Liver (tissue), 9 donors: ENCODE results near the gene AFMID. TPM values are rescaled to one million over a fixed set of nuclear protein-coding genes. Genes with fewer than 3 reads are reported as not detected.
A peak's percentile ranks its signal among the peaks of the same experiment; 100 is the strongest.

ENCODE experiments used
- DNase-seq: peaks from one replicate; pipeline ENCODE4 v3.0.0-alpha.2; 2017; ENCODE audit warnings: low spot score
- H3K27ac ChIP-seq, 2 donors: one replicate each; pipeline ENCODE4 v1.7.0; 2013; ENCODE audit warnings: inconsistent platforms in 2 of 2, low read length in 2 of 2, control low read depth in 1 of 2, low read depth in 1 of 2, mild to moderate bottlenecking in 1 of 2
- H3K27me3 ChIP-seq, 4 donors: one replicate each; pipeline versions ENCODE4 v1.6.1 to v1.7.0; 2013; ENCODE audit warnings: low read length in 3 of 4, inconsistent platforms in 1 of 4, mild to moderate bottlenecking in 1 of 4, moderate library complexity in 1 of 4; ENCODE audit not compliant: control insufficient read depth in 4 of 4, insufficient read depth in 4 of 4
- H3K36me3 ChIP-seq, 4 donors: one replicate each; pipeline versions ENCODE4 v1.6.1 to v1.7.0; 2013; ENCODE audit warnings: low read length in 3 of 4, mild to moderate bottlenecking in 3 of 4, low read depth in 1 of 4, moderate library complexity in 1 of 4; ENCODE audit not compliant: control insufficient read depth in 4 of 4, insufficient read depth in 3 of 4
- H3K4me1 ChIP-seq, 4 donors: one replicate each; pipeline versions ENCODE4 v1.6.1 to v1.7.0; 2013; ENCODE audit warnings: low read length in 3 of 4, mild to moderate bottlenecking in 3 of 4, moderate library complexity in 1 of 4; ENCODE audit not compliant: control insufficient read depth in 4 of 4, insufficient read depth in 4 of 4
- H3K4me3 ChIP-seq, 3 donors: one replicate each; pipeline versions ENCODE4 v1.6.1 to v1.7.0; 2013; ENCODE audit warnings: low read length in 3 of 3, control low read depth in 1 of 3, low read depth in 1 of 3, mild to moderate bottlenecking in 1 of 3
- H3K9ac ChIP-seq, 2 donors: one replicate each; pipeline ENCODE4 v1.7.0; 2013; ENCODE audit warnings: low read length in 2 of 2, mild to moderate bottlenecking in 2 of 2, moderate library complexity in 2 of 2, control low read depth in 1 of 2, low read depth in 1 of 2
- H3K9me3 ChIP-seq, 4 donors: one replicate each; pipeline versions ENCODE4 v1.6.1 to v1.7.0; 2013; ENCODE audit warnings: low read length in 3 of 4; ENCODE audit not compliant: control insufficient read depth in 4 of 4
- ATF3 ChIP-seq: IDR thresholded peaks from 2 replicates; pipeline ENCODE4 v1.6.1; 2016; ENCODE audit warnings: antibody characterized with exemption
- CTCF ChIP-seq: fragments of 150-350 bp; IDR thresholded peaks from 2 replicates; pipeline ENCODE4 v1.5.1; 2017; ENCODE audit warnings: improper control_type of control experiment, low read depth, low read length; ENCODE audit not compliant: missing input control
- EGR1 ChIP-seq, 2 donors: IDR thresholded peaks; 2 replicates each; pipeline ENCODE4 v1.6.1; 2016 to 2018; ENCODE audit warnings: antibody characterized with exemption in 2 of 2, low read depth in 2 of 2
- GABPA ChIP-seq, 2 donors: IDR thresholded peaks in 1 of 2; conservative IDR thresholded peaks in 1 of 2; 2 replicates each; pipeline ENCODE4 v1.6.1; 2016; ENCODE audit warnings: antibody characterized with exemption in 2 of 2, mild to moderate bottlenecking in 1 of 2, moderate library complexity in 1 of 2
- HNF4A ChIP-seq, 2 donors: conservative IDR thresholded peaks; 2 replicates each; pipeline ENCODE4 v1.6.1; 2016; ENCODE audit warnings: antibody characterized with exemption in 2 of 2, mild to moderate bottlenecking in 2 of 2
- HNF4G ChIP-seq: IDR thresholded peaks from 2 replicates; pipeline ENCODE4 v1.6.1; 2016; ENCODE audit warnings: antibody characterized with exemption
- JUND ChIP-seq, 2 donors: IDR thresholded peaks; 2 replicates each; pipeline ENCODE4 v1.6.1; 2016; ENCODE audit warnings: antibody characterized with exemption in 2 of 2
- MAX ChIP-seq: IDR thresholded peaks from 2 replicates; pipeline ENCODE4 v1.6.1; 2016; ENCODE audit warnings: antibody characterized with exemption
- NR2F2 ChIP-seq: IDR thresholded peaks from 2 replicates; pipeline ENCODE4 v1.6.1; 2016; ENCODE audit warnings: antibody characterized with exemption
- RAD21 ChIP-seq, 2 donors: IDR thresholded peaks; 2 replicates each; pipeline ENCODE4 v1.6.1; 2016; ENCODE audit warnings: antibody characterized with exemption in 2 of 2, mild to moderate bottlenecking in 2 of 2
- REST ChIP-seq: IDR thresholded peaks from 2 replicates; pipeline ENCODE4 v1.6.1; 2016; ENCODE audit warnings: antibody characterized with exemption, mild to moderate bottlenecking
- RXRA ChIP-seq, 2 donors: IDR thresholded peaks; 2 replicates each; pipeline ENCODE4 v1.6.1; 2017 to 2018; ENCODE audit warnings: antibody characterized with exemption in 2 of 2, mild to moderate bottlenecking in 1 of 2
- SP1 ChIP-seq: IDR thresholded peaks from 2 replicates; pipeline ENCODE4 v1.6.1; 2018; ENCODE audit warnings: antibody characterized with exemption, mild to moderate bottlenecking
- TAF1 ChIP-seq: conservative IDR thresholded peaks from 2 replicates; pipeline ENCODE4 v1.6.1; 2016; ENCODE audit warnings: antibody characterized with exemption, mild to moderate bottlenecking
- YY1 ChIP-seq: IDR thresholded peaks from 2 replicates; pipeline ENCODE4 v1.6.1; 2016; ENCODE audit warnings: antibody characterized with exemption, mild to moderate bottlenecking
- ZBTB33 ChIP-seq: IDR thresholded peaks from 2 replicates; pipeline ENCODE4 v1.6.1; 2016; ENCODE audit warnings: antibody characterized with exemption
- WGBS: extraction: QIAGEN DNeasy Blood & Tissue Kit; methylation state at CpG from one replicate; pipeline ENCODE4 v1.1.7; 2013; 5-methylcytosine and 5-hydroxymethylcytosine counted together
- polyA plus RNA-seq, 2 donors: library from polyadenylated mRNA; stranded (reverse) in 1 of 2; unstranded in 1 of 2; fragments of 200-250 nt in 1 of 2; fragments of >200 nt in 1 of 2; fragmentation: Nextera tagmentation in 1 of 2; extraction: Ambion mirVana in 1 of 2; gene quantifications; one replicate each; pipeline versions ENCODE4 v1.2.1 to v1.2.3, GENCODE V29; 2013 to 2015
- total RNA-seq, 2 donors: library from RNA; depleted of rRNA; stranded (reverse); fragments of >200 nt; gene quantifications; one replicate each; pipeline ENCODE4 v1.2.3, GENCODE V29; 2014
- donor health status: healthy.
- donor health status: healthy.
- donor health status: healthy.
- donor health status: healthy.
- donor health status: healthy.

Gene AFMID
- total RNA-seq (100 to 1,000 TPM in 1 of 2 donors, 10 to 100 TPM in 1; 73.4 to 201 TPM), polyA plus RNA-seq (100 to 1,000 TPM; 112 to 165 TPM)

- Histone ChIP-seq H3K9me3 (no peaks in the 10 kb centered on the region), H3K4me1 (peaks cover 16 to 55% (median 46%) of the 10 kb centered on the region in 4 donors), H3K9ac (peak within 1 kb of the TSS; percentile 67 to 89), H3K27ac (peak within 1 kb of the TSS; percentile 79 to 80), H3K36me3 (peaks cover 0 to 7% (median 4%) of the 10 kb centered on the region in 4 donors), H3K4me3 (peak within 1 kb of the TSS; percentile 80 to 99 (median 97)), H3K27me3 (no peaks in the 10 kb centered on the region)
- 4% methylated on average over 57 of the region's 57 CpGs for WGBS
- peak; percentile 82 for TF ChIP-seq TAF1
- TF ChIP-seq YY1, result peak; percentile 96
- peak in 1 of 2 donors; percentile 47 for TF ChIP-seq EGR1 (IDR thresholded peaks at IDR 0.05; ENCODE audit: low read depth in 2 of 2)
- TF ChIP-seq MAX, result no peak
- no peak for TF ChIP-seq GABPA (IDR thresholded peaks at IDR 0.05 in 1 of 2, conservative IDR thresholded peaks at IDR 0.05 in 1 of 2)
- no peak for TF ChIP-seq HNF4G
- peak; percentile 62 to 81 for TF ChIP-seq RXRA (IDR thresholded peaks at IDR 0.05)
- TF ChIP-seq RAD21 (IDR thresholded peaks at IDR 0.05), result peak; percentile 54 to 60
- peak; percentile 84 for TF ChIP-seq CTCF
- TF ChIP-seq ATF3, result no peak
- TF ChIP-seq JUND (IDR thresholded peaks at IDR 0.05), result no peak
- peak; percentile 94 for TF ChIP-seq SP1
- no peak for TF ChIP-seq ZBTB33
- TF ChIP-seq NR2F2, result no peak
- TF ChIP-seq REST, result peak; percentile 73
- peak in 1 of 2 donors; percentile 40 for TF ChIP-seq HNF4A (conservative IDR thresholded peaks at IDR 0.05)
- peak; percentile 98 for DNase-seq
Observed at GRCh38 chr17:78186692-78187595, at the start of gene AFMID, which contains the start of gene TK1. Gene AFMID, plus strand, starts transcription at chr17:78187362. Its CDS starts 9 bp downstream, at chr17:78187371. Gene TK1, minus strand, starts transcription at chr17:78187052. Its CDS starts 58 bp downstream, at chr17:78186994.
